ENCODE results near the gene SFXN2. TPM values are rescaled to one million over a fixed set of nuclear protein-coding genes. Genes with fewer than 3 reads are reported as not detected.
"Not testable (repeated sequence)": the region's sequence is repeated elsewhere in the genome, so short reads cannot be mapped to it uniquely, and the experiment has no call there.

SFXN2 gene, protein sequence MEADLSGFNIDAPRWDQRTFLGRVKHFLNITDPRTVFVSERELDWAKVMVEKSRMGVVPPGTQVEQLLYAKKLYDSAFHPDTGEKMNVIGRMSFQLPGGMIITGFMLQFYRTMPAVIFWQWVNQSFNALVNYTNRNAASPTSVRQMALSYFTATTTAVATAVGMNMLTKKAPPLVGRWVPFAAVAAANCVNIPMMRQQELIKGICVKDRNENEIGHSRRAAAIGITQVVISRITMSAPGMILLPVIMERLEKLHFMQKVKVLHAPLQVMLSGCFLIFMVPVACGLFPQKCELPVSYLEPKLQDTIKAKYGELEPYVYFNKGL
- total RNA-seq (ENCODE audit: low replicate concordance) = 27.8 and 35.8 TPM in 2 replicates
- long read RNA-seq, full-length matches to known transcripts = 12 of 22 reads
- long read RNA-seq, partial matches to known transcripts = 6 of 22 reads
- long read RNA-seq, other reads (novel, unspliced or antisense) = 4 of 22 reads

DNA sequence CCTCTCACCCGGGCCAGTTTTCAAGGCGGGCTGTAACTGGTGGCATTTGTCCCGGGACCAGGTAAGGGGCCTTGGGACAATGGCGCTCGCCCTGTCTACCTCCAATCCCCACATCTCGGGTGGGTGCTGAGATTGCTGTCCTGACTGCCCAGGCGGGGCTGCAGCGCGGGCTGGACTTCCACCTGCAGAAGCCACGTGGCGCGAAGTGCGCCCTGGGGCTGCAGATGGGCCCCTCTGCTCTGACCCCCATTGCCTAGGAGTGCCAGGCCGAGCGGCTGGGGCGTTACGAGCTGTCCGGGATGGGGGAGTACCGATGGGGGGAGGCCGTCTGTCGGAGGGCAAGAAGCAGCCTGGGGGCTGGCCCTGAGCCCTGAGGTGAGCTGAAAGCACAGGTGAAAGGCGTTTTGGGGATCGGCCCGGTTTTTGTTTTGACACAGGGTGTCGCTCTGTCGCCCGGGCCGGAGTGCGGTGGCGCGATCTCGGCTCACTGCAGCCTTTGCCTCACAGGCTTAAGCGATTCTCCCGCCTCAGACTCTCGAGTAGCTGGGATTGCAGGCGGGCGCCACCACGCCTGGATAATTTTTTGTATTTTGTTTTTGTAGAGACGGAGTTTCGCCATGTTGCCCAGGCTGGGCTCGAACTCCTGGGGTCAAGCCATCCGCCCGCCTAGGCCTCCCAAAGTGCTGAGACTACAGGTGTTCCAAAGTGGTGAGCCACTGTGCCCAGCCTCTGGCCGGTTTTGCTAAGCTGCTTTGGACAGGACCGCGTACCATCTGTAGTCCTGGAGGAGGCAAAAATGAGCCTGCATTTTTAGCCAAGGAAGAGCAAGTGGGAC lies at the start of gene SFXN2:
TSS of gene SFXN2 (plus strand) at position 16 of the 835 bp plus-strand sequence. CDS start 12,001 bp downstream, outside the sequence.
- H3K36me3 Mint-ChIP-seq = peaks cover 11% of the 10 kb centered on the region
- H3K27me3 Mint-ChIP-seq = no peaks in the 10 kb centered on the region
- H3K4me3 Mint-ChIP-seq = peak within 1 kb of the TSS; percentile 89
- H3K4me1 Mint-ChIP-seq (ENCODE audit: unreplicated experiment) = peaks cover 58% of the 10 kb centered on the region
- TF ChIP-seq, protein P1, sequence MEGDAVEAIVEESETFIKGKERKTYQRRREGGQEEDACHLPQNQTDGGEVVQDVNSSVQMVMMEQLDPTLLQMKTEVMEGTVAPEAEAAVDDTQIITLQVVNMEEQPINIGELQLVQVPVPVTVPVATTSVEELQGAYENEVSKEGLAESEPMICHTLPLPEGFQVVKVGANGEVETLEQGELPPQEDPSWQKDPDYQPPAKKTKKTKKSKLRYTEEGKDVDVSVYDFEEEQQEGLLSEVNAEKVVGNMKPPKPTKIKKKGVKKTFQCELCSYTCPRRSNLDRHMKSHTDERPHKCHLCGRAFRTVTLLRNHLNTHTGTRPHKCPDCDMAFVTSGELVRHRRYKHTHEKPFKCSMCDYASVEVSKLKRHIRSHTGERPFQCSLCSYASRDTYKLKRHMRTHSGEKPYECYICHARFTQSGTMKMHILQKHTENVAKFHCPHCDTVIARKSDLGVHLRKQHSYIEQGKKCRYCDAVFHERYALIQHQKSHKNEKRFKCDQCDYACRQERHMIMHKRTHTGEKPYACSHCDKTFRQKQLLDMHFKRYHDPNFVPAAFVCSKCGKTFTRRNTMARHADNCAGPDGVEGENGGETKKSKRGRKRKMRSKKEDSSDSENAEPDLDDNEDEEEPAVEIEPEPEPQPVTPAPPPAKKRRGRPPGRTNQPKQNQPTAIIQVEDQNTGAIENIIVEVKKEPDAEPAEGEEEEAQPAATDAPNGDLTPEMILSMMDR (conservative IDR thresholded peaks at IDR 0.05) = peak; percentile 13
- peak within 1 kb of the TSS; percentile 80 for H3K27ac Mint-ChIP-seq
- no peak for DNase-seq (ENCODE audit: extremely low spot score, unreplicated experiment)
- no peaks in the 10 kb centered on the region for H3K9me3 Mint-ChIP-seq

DNA sequence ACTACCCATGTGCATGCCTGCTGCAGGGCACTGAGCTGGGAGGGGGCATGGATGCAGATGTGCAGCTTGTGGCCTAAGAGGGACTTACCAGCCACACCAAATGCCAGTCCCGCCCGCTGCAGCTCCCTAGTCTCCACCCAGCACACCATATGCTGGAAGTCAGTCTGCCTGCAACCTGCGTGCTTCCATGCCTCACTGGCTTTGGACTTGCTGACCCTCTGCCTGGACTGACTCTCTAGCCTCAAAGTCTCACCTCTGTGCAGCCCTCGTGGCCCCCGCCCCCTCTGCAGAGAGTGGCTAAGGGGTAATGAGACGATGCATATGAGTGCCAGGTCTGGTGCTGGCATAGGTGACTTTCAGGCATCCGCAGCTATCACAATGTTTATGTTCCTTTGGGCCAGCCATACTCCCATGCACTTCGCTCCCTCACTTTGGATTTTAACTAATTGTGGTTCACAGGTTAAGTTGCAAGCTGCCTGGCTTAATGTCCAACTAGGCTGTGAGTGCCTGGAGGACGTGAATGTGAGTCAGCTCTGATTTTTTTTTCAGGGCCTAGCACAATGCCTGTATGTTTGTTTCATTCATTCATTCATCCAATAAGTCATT lies 48.4 kb upstream of the SFXN2 start:
- Mint-ChIP-seq H3K9me3 (no peaks in the 10 kb centered on the region), H3K4me1 (ENCODE audit: unreplicated experiment) (peaks cover 18% of the 10 kb centered on the region), H3K27me3 (no peaks in the 10 kb centered on the region), H3K36me3 (no peaks in the 10 kb centered on the region), H3K4me3 (no peak overlapping the region), H3K27ac (no peak overlapping the region)
- DNase-seq (ENCODE audit: extremely low spot score, unreplicated experiment) = no peak
- TF ChIP-seq, protein P1 (conservative IDR thresholded peaks at IDR 0.05) = no peak

DNA sequence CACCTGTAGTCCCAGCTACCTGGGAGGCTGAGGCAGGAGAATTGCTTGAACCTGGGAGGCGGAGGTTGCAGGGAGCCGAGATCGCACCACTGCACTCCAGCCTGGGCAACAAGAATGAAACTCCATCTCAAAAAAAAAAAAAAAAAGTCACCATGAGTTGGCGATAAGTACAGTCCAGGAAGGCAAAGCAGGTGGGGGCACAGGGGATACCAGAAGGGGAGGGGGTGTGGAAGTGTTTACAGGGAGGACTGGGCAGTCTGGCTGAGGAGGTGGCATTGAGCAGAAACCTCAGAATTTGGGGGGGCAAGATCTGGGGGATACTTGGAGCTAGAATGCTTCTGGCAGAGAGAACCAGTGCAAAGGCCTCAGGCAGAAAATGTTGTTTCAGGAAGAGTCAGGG lies 47.0 kb upstream of the SFXN2 start:
- Mint-ChIP-seq H3K4me1 (ENCODE audit: unreplicated experiment) (peaks cover 18% of the 10 kb centered on the region), H3K27ac (peak overlapping the region; percentile 16)
- not testable (repeated sequence) for H3K27me3 Mint-ChIP-seq; H3K36me3 Mint-ChIP-seq; H3K4me3 Mint-ChIP-seq; DNase-seq (ENCODE audit: extremely low spot score, unreplicated experiment); H3K9me3 Mint-ChIP-seq

DNA sequence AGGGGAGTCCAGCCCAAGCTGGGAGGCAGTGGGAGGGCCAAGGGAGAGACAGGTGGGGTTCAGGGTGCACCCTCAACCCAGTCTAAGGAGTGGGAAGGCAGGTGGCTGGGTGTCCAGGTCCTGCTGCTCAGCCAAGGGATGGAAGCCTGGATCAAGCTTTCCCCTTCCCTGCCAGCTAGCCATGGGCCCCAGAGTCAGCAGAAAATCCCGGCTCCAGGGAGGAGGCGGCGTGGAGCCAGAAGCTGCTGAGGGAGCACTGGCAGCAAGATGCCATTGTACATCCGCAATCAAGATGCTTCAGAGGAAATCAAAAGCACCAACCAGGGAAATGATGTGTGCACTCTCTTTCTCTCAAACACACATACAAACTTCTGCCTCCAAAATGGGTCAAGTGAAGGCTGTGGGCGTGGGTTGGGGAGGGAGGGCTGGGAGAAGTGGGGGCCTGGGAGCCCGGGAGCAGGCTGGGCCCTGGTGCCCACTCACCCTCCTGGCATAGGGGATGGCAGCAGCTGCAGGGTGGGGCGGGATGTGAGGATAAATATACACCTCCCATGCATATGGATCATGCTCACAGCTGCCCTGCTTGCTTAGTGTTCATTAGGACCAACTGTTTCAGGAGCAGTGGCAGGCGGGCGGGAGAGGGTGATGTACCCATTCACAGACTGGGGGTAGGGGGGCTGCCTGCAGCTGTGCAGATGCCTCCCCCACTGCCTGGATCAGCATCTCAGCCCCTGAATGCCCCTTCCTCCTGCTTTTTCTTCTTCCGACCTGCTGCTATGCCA lies 45.9 kb upstream of the SFXN2 start:
- Mint-ChIP-seq H3K27ac (peak overlapping the region; percentile 16), H3K9me3 (no peaks in the 10 kb centered on the region), H3K36me3 (no peaks in the 10 kb centered on the region), H3K4me1 (ENCODE audit: unreplicated experiment) (peaks cover 22% of the 10 kb centered on the region), H3K27me3 (no peaks in the 10 kb centered on the region), H3K4me3 (no peak overlapping the region)
- TF ChIP-seq, protein P1 (conservative IDR thresholded peaks at IDR 0.05) = no peak
- DNase-seq (ENCODE audit: extremely low spot score, unreplicated experiment) = no peak

DNA sequence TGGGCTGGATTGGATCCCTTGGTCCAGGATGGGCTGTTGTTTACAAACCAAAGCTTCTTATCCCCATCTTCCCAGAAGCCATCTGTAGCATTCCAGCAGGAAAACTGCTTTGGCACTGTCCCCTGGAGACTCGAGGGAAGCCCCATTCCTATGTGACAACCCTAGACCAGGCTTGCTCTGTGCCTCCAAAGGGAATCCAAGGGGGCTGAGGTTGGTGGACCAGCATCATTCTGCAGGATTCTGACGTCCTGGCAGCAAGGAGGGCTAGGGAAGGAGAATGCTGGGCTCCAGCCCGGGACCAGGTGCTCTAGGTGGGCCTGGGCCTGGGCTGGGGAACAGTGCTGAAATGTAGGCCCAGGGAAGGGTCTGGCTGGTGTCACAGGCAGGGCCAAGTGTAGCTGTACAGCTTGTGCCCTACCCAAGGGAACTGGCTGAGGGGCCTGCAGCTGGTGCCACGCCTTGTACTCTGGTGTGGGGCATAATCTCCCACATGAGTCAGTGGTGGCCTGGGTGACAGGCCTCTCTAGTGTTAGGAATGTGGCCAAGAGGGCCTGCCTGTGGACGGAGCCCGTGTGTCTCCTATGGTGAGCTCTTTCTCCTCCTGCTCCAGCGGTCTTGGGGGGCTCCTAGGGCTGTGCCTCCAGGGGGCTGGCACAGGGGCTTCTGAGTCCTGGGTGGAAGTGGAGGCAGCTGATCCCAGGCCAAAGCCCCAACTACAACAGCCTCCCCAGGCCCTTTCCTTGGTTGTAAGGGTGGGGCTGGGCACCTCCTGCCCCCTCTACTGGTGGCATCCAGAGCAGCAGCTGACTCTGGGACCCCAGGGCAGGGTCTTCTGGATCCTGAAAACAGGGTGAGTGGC lies 45.0 kb upstream of the SFXN2 start:
- no peak for DNase-seq (ENCODE audit: extremely low spot score, unreplicated experiment)
- TF ChIP-seq, protein P1 (conservative IDR thresholded peaks at IDR 0.05) = peak; percentile 64
- Mint-ChIP-seq H3K27me3 (no peaks in the 10 kb centered on the region), H3K9me3 (no peaks in the 10 kb centered on the region), H3K36me3 (no peaks in the 10 kb centered on the region), H3K4me3 (no peak overlapping the region), H3K27ac (no peak overlapping the region), H3K4me1 (ENCODE audit: unreplicated experiment) (peaks cover 31% of the 10 kb centered on the region)
